Right renal pelvis (tissue), 4 donors: ENCODE results near the gene FERMT3. TPM values are rescaled to one million over a fixed set of nuclear protein-coding genes. Genes with fewer than 3 reads are reported as not detected.

Experiments used
- polyA plus RNA-seq, 4 donors: library from polyadenylated mRNA; unstranded; fragments of 120-200 nt; gene quantifications; one replicate each; pipeline ENCODE4 v1.2.1, GENCODE V29; 2013; ENCODE audit not compliant: insufficient read length in 4 of 4

FERMT3 gene
- polyA plus RNA-seq, 4 donors = 5.0 to 9.2 (median 5.8) TPM

Other genes starting within 250 kb of the FERMT3 start
- 100 to 1,000 TPM; 224 to 368 (median 262) TPM for gene COX8A, start 232.1 kb upstream of the FERMT3 start, polyA plus RNA-seq
- 100 to 1,000 TPM; 102 to 109 (median 106) TPM for gene OTUB1, start 220.3 kb upstream of the FERMT3 start, polyA plus RNA-seq
- gene FLRT1, start 170.8 kb upstream of the FERMT3 start, polyA plus RNA-seq = 1 to 10 TPM; 2.6 to 4.1 (median 3.1) TPM
- 10 to 100 TPM; 13.6 to 18.9 (median 14.1) TPM for gene MACROD1, start 40.6 kb upstream of the FERMT3 start, polyA plus RNA-seq
- 100 to 1,000 TPM; 188 to 239 (median 197) TPM for gene STIP1, start 20.6 kb upstream of the FERMT3 start, polyA plus RNA-seq
- gene TRPT1, start 19.5 kb downstream of the FERMT3 start, polyA plus RNA-seq = 10 to 100 TPM; 41.9 to 52.0 (median 44.9) TPM
- gene NUDT22, start 19.6 kb downstream of the FERMT3 start, polyA plus RNA-seq = 10 to 100 TPM; 20.1 to 31.8 (median 22.9) TPM
- 10 to 100 TPM; 62.1 to 75.6 (median 63.9) TPM for gene DNAJC4, start 23.8 kb downstream of the FERMT3 start, polyA plus RNA-seq
- 10 to 100 TPM; 80.7 to 98.7 (median 93.8) TPM for gene VEGFB, start 27.9 kb downstream of the FERMT3 start, polyA plus RNA-seq
- gene FKBP2, start 34.4 kb downstream of the FERMT3 start, polyA plus RNA-seq = 100 to 1,000 TPM in 1 of 4 donors, 10 to 100 TPM in 3; 76.2 to 109 (median 85.7) TPM
- 10 to 100 TPM; 61.9 to 88.4 (median 74.0) TPM for gene PPP1R14B, start 40.2 kb downstream of the FERMT3 start, polyA plus RNA-seq
- 10 to 100 TPM; 12.2 to 15.1 (median 13.8) TPM for gene PLCB3, start 44.8 kb downstream of the FERMT3 start, polyA plus RNA-seq
- gene BAD, start 77.9 kb downstream of the FERMT3 start, polyA plus RNA-seq = 10 to 100 TPM; 44.2 to 69.5 (median 49.2) TPM
- 10 to 100 TPM; 30.3 to 46.9 (median 35.1) TPM for gene GPR137, start 79.1 kb downstream of the FERMT3 start, polyA plus RNA-seq
- gene KCNK4, start 84.6 kb downstream of the FERMT3 start, polyA plus RNA-seq = under 1 TPM in 1 of 4 donors, not detected in 3; 0.08 TPM
- gene CATSPERZ, start 93.6 kb downstream of the FERMT3 start, polyA plus RNA-seq = under 1 TPM in 1 of 4 donors, not detected in 3; 0.29 TPM
- gene ESRRA, start 98.8 kb downstream of the FERMT3 start, polyA plus RNA-seq = 10 to 100 TPM; 17.9 to 27.7 (median 18.5) TPM
- gene TRMT112, start 110.8 kb downstream of the FERMT3 start, polyA plus RNA-seq = 100 to 1,000 TPM; 214 to 270 (median 239) TPM
- gene PRDX5, start 111.4 kb downstream of the FERMT3 start, polyA plus RNA-seq = 100 to 1,000 TPM; 183 to 250 (median 192) TPM
- gene CCDC88B, start 133.5 kb downstream of the FERMT3 start, polyA plus RNA-seq = 1 to 10 TPM; 2.1 to 3.2 (median 2.9) TPM
- gene RPS6KA4, start 152.4 kb downstream of the FERMT3 start, polyA plus RNA-seq = 10 to 100 TPM; 10.5 to 15.4 (median 11.5) TPM